ENCODE measurements around the gene OR2AG2. TPM values are rescaled to one million over a fixed set of nuclear protein-coding genes. Genes with fewer than 3 reads are reported as not detected.
"Not testable (repeated sequence)": the region's sequence is repeated elsewhere in the genome, so short reads cannot be mapped to it uniquely, and the experiment has no call there.

Gene OR2AG2
- 0.04 TPM for total RNA-seq

- no peak for ATAC-seq
Observed at GRCh38 chr11:6771926-6772893, at the start of gene OR2AG2. TSS of gene OR2AG2 (minus strand) at chr11:6771976. CDS start at chr11:6768957, 3,019 bp downstream.

- ATAC-seq: no peak
Observed at GRCh38 chr11:6818967-6819366, 47.2 kb upstream of the OR2AG2 start.

- ATAC-seq: no peak
Observed at GRCh38 chr11:6817694-6818093, 45.9 kb upstream of the OR2AG2 start.

GRCh38 chr11:6813656-6814055, 41.9 kb upstream of the OR2AG2 start:
- ATAC-seq: no peak

- peak; percentile 74 for ATAC-seq
Observed at GRCh38 chr11:6812390-6813005, 40.7 kb upstream of the OR2AG2 start.

GRCh38 chr11:6801075-6801474, 29.3 kb upstream of the OR2AG2 start:
- ATAC-seq: not testable (repeated sequence)

GRCh38 chr11:6799402-6799801, 27.6 kb upstream of the OR2AG2 start, which contains the start of gene OR6A2:
TSS of gene OR6A2 (minus strand) at chr11:6799689. CDS start at chr11:6795708, 3,981 bp downstream.
- ATAC-seq: no peak

- ATAC-seq: no peak
Observed at GRCh38 chr11:6794639-6795038, 22.9 kb upstream of the OR2AG2 start.

- no peak for ATAC-seq
Observed at GRCh38 chr11:6790546-6790945, 18.8 kb upstream of the OR2AG2 start.

- no peak for ATAC-seq
Observed at GRCh38 chr11:6782720-6783119, 10.9 kb upstream of the OR2AG2 start, which contains the start of gene OR2AG1. TSS of gene OR2AG1 (plus strand) at chr11:6783020. CDS start at chr11:6785038, 2,018 bp downstream.

- ATAC-seq: no peak
Observed at GRCh38 chr11:6780829-6781228, 9.1 kb upstream of the OR2AG2 start.

- ATAC-seq: no peak
Observed at GRCh38 chr11:6778518-6778917, 6.7 kb upstream of the OR2AG2 start.

- ATAC-seq: peak; percentile 43
Observed at GRCh38 chr11:6757373-6757967, 14.3 kb downstream of the OR2AG2 start.

GRCh38 chr11:6755953-6756347, 15.8 kb downstream of the OR2AG2 start:
- no peak for ATAC-seq

GRCh38 chr11:6755303-6755952, 16.3 kb downstream of the OR2AG2 start:
- no peak for ATAC-seq

GRCh38 chr11:6747097-6747668, 24.6 kb downstream of the OR2AG2 start:
- ATAC-seq: no peak

GRCh38 chr11:6746626-6747025, 25.1 kb downstream of the OR2AG2 start:
- no peak for ATAC-seq

GRCh38 chr11:6746086-6746618, 25.6 kb downstream of the OR2AG2 start:
- ATAC-seq: peak; percentile 22

GRCh38 chr11:6745465-6746015, 26.2 kb downstream of the OR2AG2 start:
- no peak for ATAC-seq

GRCh38 chr11:6745018-6745417, 26.8 kb downstream of the OR2AG2 start:
- ATAC-seq: no peak

- ATAC-seq: no peak
Observed at GRCh38 chr11:6742260-6742659, 29.5 kb downstream of the OR2AG2 start.

- ATAC-seq: no peak
Observed at GRCh38 chr11:6738590-6738989, 33.2 kb downstream of the OR2AG2 start.
